Activated naive CD4-positive, alpha-beta T cell (primary cell): ENCODE data around the gene PLD6.
A peak's percentile ranks its signal among the peaks of the same experiment; 100 is the strongest.
"Not testable (repeated sequence)": the region's sequence is repeated elsewhere in the genome, so short reads cannot be mapped to it uniquely, and the experiment has no call there.

Source experiments
- DNase-seq, 4 experiments: peaks; one replicate each; lab custom pipeline; 2025; lab: John Stamatoyannopoulos, UW

PLD6 gene

DNA sequence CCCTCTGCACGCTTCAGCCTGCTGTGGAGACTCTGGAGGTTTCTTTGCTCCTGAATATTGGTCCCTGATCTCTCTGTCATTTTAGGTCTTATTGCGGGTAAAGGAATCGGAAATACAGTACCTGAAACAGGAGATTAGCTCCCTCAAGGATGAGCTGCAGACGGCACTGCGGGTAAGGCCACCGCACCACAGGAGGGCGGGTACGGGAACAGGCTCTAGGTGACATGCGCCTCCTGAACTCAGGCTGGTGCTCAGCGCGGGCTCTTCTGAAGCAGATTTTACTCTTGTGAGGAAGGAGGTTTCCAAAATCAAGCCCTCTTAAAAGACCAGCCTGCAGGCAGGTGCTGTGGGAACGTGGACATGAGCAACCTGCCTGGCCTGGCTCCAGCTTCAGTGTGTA lies 29.8 kb downstream of the PLD6 start:
- DNase-seq = peak in 1 of 4 experiments; percentile 9

DNA sequence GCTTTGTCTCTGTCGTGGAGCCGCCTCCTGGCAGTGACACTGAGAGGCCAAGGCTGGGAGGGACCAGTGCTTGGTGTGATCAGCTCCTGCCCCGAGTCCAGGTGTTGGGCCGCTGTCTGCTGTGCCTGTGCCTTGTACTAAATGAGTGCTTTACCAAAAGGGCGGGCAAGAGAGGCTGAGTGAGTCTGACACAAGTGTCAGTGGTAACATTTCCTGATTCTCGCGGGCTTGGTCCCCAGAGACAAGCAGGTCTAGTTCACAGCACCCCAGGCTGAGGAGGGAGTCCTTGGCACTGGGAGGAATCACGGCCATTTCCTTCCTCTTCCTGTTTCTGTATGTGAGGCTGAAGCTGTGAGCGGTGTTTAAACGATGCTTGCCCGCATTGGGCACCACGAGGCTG lies 30.2 kb downstream of the PLD6 start:
- DNase-seq = peak in 2 of 4 experiments; percentile 10 to 19

DNA sequence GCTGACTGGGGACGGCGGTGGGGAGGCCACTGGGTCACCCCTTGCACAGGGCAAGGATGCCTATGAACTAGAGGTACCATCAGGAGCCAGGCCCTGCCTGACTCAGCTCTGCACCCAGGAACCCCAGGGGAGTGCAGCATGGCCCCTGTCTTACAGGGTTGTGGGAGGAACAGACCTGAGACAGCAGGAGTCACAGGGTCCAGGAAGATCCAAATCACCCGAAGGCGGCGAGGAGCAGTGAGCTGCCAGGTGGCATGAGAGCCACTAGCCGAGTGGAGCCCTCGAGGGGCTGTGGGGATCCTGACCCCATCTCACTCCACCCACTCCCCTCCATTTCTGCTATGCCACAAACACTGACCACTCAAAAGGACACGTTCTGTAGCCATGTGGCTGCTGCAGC lies 30.8 kb downstream of the PLD6 start:
- no peak for DNase-seq

- DNase-seq = no peak
These were observed 32.2 kb downstream of the PLD6 start for GRCh38 chr17:17173921-17174320.

DNA sequence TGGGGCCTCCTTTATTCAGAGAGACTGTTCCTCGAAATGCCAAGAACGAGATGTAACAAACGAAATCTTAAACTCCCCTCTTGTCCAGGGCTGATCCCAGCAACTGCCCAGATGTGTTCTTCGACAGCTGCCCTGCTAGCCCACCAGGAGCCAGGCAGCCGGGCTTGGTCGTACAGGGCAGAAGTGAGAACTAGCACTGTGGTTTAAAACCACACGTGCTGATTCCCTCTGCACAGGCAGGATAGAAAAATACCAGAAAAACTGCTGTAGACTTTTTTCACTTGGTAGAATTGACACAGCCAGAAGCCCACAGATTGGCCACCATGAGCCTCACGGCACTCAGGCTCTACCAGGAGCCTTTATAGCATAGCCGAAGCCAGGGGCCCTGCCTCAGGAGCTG lies 33.1 kb downstream of the PLD6 start:
- DNase-seq = no peak

DNA sequence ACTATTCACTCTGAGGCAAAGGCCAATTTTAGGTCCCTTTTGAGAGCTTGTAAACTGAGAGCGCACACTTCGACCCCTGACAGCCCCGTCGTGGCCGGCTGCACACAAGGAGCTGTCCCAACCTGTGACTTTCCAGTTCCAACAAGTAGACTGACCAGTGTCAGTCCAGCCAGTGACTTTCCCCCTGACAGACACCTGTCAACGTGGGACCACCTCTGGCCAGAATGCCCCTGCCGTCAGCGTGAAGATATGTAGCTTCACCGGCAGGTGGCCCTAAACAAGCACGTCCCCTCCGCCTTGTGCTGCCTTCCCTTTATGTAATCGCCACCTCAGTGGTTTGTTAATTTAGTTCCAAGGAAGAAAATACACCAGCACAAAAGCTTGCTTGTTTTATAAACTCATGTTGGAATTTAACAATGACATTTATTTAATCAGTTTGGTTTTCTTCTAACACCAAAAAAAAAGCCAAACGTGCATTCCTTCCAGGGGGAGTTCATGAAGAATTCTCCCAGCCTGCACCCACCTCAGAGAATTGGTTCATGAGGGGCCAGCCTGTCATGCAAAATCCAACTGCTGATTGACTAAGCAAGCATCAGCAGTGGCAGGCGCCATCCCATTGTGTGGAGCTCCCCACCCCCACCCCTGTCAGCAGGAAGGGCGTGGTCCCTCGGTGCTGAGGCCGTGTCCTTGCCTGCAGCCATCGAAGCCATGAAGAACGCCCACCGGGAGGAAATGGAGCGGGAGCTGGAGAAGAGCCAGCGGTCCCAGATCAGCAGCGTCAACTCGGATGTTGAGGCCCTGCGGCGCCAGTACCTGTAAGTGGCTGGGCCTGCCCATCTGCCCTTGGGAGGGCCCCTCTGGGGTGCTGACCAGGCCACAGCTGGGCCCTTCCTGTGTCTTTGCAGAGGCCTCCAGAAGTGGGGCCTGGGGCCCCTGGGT lies 33.9 kb downstream of the PLD6 start:
- DNase-seq = no peak

DNA sequence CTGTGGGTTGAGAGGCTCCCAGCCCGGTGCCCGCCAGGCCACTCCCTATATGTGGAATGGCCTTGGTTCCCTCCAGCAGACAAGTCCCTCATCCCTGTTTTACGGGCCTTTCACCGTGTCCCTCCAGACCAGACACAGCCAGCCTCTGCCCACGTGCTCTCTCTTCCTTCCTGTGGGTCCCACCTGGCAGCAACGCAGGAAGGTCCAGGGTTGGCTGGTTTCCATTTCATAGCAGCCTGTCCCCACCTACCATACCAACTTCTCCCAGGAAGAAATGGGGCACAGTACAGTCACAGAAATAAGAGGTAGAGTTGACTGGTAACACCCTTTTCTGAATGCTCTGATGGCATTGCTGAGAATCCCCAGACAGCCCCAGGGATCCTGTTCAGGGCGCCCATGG lies 34.9 kb downstream of the PLD6 start:
- no peak for DNase-seq

GRCh38 chr17:17170346-17170985 lies 35.7 kb downstream of the PLD6 start:
- DNase-seq = no peak

- DNase-seq = no peak
These were observed 36.7 kb downstream of the PLD6 start for GRCh38 chr17:17169396-17169795.

DNA sequence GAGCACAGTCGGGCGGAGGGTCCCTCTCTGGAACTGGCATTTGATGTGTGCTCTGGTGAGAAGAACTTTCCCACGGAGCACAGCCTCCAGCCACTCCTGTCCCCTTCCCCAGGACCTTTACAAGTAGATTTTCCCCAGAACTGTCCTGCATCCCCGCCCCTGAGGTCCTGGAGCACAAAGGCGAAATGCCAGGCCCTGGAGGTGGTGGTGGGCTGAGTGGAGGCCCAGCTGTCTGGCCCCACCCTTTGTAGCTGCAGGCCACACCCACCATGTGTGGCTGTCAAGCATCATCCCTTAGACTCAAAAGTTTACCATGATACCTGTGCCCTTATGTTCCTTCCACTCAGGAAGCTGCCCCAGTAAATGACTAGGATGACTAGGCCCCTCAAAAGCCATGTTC lies 37.7 kb downstream of the PLD6 start:
- no peak for DNase-seq

DNA sequence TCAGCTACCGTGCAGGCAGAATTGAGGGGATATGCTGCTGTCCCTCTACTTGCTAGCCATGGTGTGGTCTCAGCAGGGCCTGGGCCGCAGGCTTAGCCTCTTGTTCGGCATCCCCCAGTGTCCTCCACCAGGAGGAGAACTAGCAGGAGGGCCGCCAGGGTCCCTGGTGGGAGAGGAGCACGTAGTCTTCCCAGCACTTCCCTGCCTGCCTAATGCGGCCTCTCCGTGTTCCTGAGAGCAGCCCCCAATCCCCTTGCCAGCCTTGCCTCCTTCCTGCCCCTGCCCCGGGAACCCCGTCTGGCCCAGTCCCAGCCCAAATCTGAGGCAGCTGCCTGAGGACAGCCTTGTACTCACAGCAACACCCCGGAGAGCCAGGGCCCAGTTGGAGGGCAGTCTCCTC lies 38.1 kb downstream of the PLD6 start:
- no peak for DNase-seq

GRCh38 chr17:17167356-17167755 lies 38.8 kb downstream of the PLD6 start:
- no peak for DNase-seq

DNA sequence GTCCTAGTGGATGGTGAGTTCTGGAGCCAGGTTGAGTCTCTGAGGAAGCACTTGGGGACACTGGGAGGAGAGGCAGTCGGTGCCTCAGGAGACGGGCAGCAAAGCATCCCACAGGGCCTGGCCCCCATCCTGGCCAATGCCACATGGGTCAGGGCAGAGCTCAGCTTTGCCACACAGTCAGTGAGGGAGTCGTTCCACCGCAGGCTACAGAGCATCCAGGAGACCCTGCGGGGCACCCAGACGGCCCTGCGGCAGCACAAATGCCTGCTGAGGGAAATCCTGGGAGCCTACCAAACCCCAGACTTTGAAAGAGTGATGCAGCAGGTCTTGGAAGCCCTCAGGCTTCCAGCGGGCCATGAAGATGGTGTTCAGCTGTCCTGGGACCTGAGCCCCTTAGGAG lies 39.7 kb downstream of the PLD6 start:
- DNase-seq = no peak

GRCh38 chr17:17165666-17166308 lies 40.3 kb downstream of the PLD6 start:
- no peak for DNase-seq

- DNase-seq = no peak
These were observed 41.5 kb downstream of the PLD6 start for GRCh38 chr17:17164676-17165075.

GRCh38 chr17:17164156-17164555 lies 42.0 kb downstream of the PLD6 start:
- DNase-seq = no peak

- no peak for DNase-seq
These were observed 44.4 kb downstream of the PLD6 start for GRCh38 chr17:17161759-17162158.

- no peak for DNase-seq
These were observed 45.0 kb downstream of the PLD6 start for GRCh38 chr17:17161121-17161520.

GRCh38 chr17:17159571-17159970 lies 46.6 kb downstream of the PLD6 start:
- no peak for DNase-seq

DNA sequence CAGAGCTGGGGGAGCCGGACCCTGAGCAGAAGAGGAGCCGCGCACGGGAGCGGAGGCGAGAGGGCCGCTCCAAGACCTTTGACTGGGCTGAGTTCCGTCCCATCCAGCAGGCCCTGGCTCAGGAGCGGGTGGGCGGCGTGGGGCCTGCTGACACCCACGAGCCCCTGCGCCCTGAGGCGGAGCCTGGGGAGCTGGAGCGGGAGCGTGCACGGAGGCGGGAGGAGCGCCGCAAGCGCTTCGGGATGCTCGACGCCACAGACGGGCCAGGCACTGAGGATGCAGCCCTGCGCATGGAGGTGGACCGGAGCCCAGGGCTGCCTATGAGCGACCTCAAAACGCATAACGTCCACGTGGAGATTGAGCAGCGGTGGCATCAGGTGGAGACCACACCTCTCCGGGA lies 47.6 kb downstream of the PLD6 start:
- not testable (repeated sequence) for DNase-seq

GRCh38 chr17:17157041-17157440 lies 49.1 kb downstream of the PLD6 start:
- DNase-seq = no peak

- DNase-seq = no peak
These were observed 49.6 kb downstream of the PLD6 start for GRCh38 chr17:17156511-17156910.

GRCh38 chr17:17156107-17156506 lies 50.0 kb downstream of the PLD6 start:
- no peak for DNase-seq
